K562 (cell line): ENCODE data around the gene ADIPOR2.

Source experiments
- BRD4 ChIP-seq: fragments of 200-600 bp; sonication (generic); IDR thresholded peaks from 2 replicates; pipeline ENCODE4 v1.6.1; 2017; ENCODE audit warnings: inconsistent platforms
- CEBPB ChIP-seq: fragments of 450-650 bp; IDR thresholded peaks from 2 replicates; pipeline ENCODE4 v1.6.1; 2016; ENCODE audit warnings: missing genetic modification characterization, missing compliant biosample characterization
- EHMT2 ChIP-seq: fragments of 450-650 bp; IDR thresholded peaks from 2 replicates; pipeline ENCODE4 v1.6.1; 2018; ENCODE audit warnings: antibody characterized with exemption
- EP300 ChIP-seq: IDR thresholded peaks from 2 replicates; pipeline ENCODE4 v1.6.1; 2012; ENCODE audit warnings: low read length, improper control_type of control experiment
- ZNF311 ChIP-seq: fragments of 250-450 bp; sonication (Bioruptor Pico); IDR thresholded peaks from 2 replicates; pipeline ENCODE4 v1.4.0; 2020; ENCODE audit warnings: mild to moderate bottlenecking, moderate library complexity
- TF ChIP-seq, protein P1 (sequence below), 2 experiments: fragments of 450-650 bp in 1 of 2; sonication (generic) in 1 of 2; formaldehyde crosslinking in 1 of 2; IDR thresholded peaks in 1 of 2; conservative IDR thresholded peaks in 1 of 2; 2 replicates each; pipeline versions ENCODE4 v1.6.1 to v1.8.1; 2016 to 2023; ENCODE audit warnings: mild to moderate bottlenecking in 2 of 2, moderate library complexity in 2 of 2, inconsistent platforms in 1 of 2, missing genetic modification reagents in 1 of 2

DNA sequence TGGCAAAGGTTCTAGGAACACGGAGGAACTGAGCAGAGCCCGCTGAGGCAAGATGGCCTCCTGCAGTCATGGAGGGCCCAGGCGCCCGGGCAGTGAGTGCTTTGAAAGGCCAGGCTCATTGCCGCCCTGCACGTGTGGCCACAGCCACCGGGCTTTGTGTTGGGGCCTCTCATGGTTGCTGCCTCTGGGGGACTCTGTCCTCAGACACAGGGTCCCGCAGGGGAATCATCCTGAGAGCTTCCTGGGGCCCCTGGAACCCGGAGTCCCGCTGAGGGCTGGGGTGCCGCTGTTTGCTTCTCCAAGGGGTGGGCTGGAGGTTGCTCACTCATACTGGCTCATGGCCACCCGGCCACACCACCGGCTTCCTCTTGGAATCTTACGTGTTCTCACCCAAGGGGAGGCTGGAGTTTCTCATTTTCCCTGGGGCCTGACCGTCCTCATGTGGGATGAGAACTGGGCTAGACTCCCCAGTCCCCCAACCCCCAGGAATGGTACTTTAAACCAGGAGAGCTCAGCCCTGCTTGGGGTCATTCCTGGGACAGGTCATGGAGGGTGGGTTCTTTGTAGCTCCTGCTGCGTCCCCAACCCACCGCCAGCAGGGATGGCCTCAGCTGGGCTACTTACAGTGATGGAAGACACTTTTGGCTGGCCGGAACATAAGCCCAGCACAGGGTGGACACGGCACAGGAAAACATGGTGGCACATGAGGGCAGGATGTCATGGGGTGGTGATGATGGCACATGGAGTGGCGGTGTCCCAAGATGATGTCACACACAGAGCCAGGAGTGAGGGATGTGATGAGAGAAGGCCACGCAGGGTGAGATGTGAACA lies 108.4 kb downstream of the ADIPOR2 start:
- TF ChIP-seq ZNF311 (CRISPR knock-in tag) (no peak), EHMT2 (no peak), CEBPB (tag) (no peak), EP300 (no peak), BRD4 (no peak)
- TF ChIP-seq, protein P1, sequence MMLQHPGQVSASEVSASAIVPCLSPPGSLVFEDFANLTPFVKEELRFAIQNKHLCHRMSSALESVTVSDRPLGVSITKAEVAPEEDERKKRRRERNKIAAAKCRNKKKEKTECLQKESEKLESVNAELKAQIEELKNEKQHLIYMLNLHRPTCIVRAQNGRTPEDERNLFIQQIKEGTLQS (IDR thresholded peaks at IDR 0.05): no peak
- TF ChIP-seq, protein P1 (CRISPR knock-in tag; conservative IDR thresholded peaks at IDR 0.05): no peak
